ENCODE measurements around the gene MAP4K2.

Gene MAP4K2

GRCh38 chr11:64753380-64754123, 49.5 kb downstream of the MAP4K2 start:
- no peak for DNase-seq

- no peak for DNase-seq
These were observed 50.0 kb downstream of the MAP4K2 start for GRCh38 chr11:64753019-64753379.

- DNase-seq = no peak
These were observed 50.6 kb downstream of the MAP4K2 start for GRCh38 chr11:64752175-64752970.

GRCh38 chr11:64751580-64751979, 51.4 kb downstream of the MAP4K2 start:
- no peak for DNase-seq

GRCh38 chr11:64751136-64751535, 51.9 kb downstream of the MAP4K2 start:
- DNase-seq = no peak

GRCh38 chr11:64750361-64751054, 52.5 kb downstream of the MAP4K2 start:
- no peak for DNase-seq

GRCh38 chr11:64747961-64748665, 54.9 kb downstream of the MAP4K2 start:
- no peak for DNase-seq

- no peak for DNase-seq
These were observed 56.5 kb downstream of the MAP4K2 start for GRCh38 chr11:64746486-64746885.

- peak; percentile 44 for DNase-seq
These were observed 57.3 kb downstream of the MAP4K2 start for GRCh38 chr11:64745521-64746328.

GRCh38 chr11:64745189-64745520, 57.9 kb downstream of the MAP4K2 start:
- DNase-seq = peak; percentile 39

- no peak for DNase-seq
These were observed 58.3 kb downstream of the MAP4K2 start for GRCh38 chr11:64744544-64745188.

- DNase-seq = peak; percentile 73
These were observed 59.1 kb downstream of the MAP4K2 start, which contains the start of gene RASGRP2 for GRCh38 chr11:64743591-64744543. TSS of gene RASGRP2 (minus strand) at chr11:64744142. CDS start at chr11:64742866, 1,276 bp downstream.

- DNase-seq = peak; percentile 65
These were observed 60.0 kb downstream of the MAP4K2 start for GRCh38 chr11:64742889-64743590.

GRCh38 chr11:64742087-64742888, 60.7 kb downstream of the MAP4K2 start:
- DNase-seq = no peak

- no peak for DNase-seq
These were observed 61.5 kb downstream of the MAP4K2 start for GRCh38 chr11:64741375-64742086.

- DNase-seq = no peak
These were observed 63.1 kb downstream of the MAP4K2 start for GRCh38 chr11:64739871-64740270.

GRCh38 chr11:64736654-64737053, 66.4 kb downstream of the MAP4K2 start:
- no peak for DNase-seq

- DNase-seq = no peak
These were observed 67.2 kb downstream of the MAP4K2 start for GRCh38 chr11:64735725-64736259.

Data from stimulated activated CD4-positive, alpha-beta T cell treated with anti-CD3 and anti-CD28 coated beads, Interleukin-1b, Interleukin-23, amount 100 ng/mL, for 48 hours (primary cell).